HG03342 (cell line): Measurements from ENCODE around the gene ASB2.

Experiments
- ATAC-seq: cut with Tn5 transposase; IDR thresholded peaks from one replicate; pipeline ENCODE4 v1.9.1; 2021; ENCODE audit warnings: mild to moderate bottlenecking, moderate library complexity; ENCODE audit not compliant: unreplicated experiment

The ASB2 gene

DNA sequence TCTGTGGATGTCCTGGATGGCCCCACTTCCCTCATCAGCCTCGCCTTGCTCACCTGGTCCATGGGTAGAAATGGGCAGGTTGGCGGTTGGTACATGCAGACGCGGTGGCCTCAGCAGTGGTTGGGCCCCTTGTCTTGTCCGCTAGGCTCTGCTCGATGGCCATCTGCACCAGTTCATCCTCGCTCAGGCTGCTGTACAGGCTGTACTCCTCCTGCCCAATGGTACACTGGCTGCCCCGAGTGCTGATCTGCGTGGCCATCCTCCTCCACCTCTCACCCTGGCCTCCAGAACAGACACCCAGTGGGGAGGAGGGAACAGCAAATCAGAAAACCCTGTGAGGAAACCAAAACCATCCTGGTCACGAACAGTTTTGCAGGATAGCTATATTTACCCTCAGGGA lies 12.1 kb downstream of the ASB2 start:
- ATAC-seq = no peak

DNA sequence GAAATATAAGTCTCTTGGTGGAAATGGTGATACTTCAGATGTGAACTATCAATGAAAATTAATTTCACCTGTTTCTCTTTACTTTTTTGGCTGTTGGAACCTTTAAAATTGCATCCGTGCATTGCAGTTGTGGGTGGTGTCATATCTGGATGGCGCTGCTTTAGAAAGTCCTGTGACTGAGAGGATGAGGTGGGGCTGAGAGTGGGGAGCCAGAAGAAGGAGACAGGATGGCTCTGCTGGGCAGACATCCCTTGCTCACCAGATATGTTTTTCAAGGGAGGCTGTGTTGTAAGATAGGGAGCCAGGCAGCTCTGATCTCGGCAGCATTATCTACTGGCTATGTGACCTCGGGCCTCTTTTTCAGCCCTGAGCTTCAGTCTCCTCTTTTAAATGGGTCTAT lies 12.7 kb downstream of the ASB2 start:
- no peak for ATAC-seq

DNA sequence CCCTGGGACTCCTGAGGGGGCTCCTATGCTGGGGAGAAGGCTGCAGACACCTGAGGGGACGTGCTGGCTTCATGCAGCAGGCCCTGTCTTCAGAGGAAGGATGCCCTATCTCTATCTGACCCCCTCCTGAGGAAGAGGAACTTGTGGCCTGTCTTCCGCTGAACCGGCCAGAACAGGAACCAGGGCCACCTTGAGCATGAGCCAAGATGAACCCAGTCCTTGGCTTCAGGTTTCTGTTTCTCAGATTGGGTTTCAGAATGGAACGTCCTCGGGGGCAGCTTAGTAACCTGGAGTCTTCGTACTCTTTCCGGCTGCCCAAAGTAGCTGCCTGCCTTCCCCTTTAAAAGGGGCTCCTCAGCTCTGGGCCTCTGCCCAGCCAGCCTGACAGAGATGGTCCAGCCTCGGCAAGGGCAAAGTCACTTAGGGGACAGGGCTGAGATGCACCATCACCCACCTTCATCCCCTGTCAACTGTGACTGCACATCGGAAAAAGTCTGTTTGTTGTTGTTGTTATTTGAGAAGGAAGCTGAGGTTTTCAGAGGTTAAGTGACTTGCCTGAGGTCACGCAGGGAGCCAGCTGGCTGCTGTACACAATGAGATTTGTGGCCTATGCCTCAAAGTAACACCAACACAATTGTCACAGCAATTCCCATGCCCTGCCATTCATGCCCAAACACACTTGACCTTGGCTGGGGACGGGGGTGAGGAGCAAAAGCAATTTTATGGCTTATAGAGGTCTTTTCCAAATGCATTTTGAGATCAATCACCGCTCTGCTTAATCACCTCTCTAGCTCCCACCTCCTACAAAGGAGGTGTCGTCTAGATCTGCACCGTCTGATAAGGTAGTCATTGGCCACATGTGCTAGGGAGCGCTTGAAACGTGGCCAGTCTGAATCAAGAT lies 13.4 kb downstream of the ASB2 start:
- peak; percentile 59 for ATAC-seq

DNA sequence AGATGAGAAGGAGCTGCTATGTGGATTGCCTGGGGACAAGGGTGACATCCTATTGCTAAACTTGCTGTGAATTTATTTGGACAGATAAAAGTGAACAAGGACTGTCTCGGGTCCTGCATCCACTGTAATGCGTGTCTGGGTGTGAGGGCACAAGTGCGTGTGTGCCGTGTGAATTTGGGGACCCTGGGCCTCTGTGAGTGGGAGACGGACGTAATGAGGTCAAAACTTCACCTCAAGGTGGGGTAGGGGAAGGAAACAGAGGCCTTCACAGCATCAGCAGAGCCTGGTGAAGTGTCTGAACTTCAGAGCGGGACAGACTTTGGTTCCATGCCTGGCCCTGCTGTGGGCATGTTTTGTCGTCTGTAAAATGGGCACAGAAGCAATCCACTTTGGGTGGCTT lies 14.8 kb downstream of the ASB2 start:
- ATAC-seq = no peak

DNA sequence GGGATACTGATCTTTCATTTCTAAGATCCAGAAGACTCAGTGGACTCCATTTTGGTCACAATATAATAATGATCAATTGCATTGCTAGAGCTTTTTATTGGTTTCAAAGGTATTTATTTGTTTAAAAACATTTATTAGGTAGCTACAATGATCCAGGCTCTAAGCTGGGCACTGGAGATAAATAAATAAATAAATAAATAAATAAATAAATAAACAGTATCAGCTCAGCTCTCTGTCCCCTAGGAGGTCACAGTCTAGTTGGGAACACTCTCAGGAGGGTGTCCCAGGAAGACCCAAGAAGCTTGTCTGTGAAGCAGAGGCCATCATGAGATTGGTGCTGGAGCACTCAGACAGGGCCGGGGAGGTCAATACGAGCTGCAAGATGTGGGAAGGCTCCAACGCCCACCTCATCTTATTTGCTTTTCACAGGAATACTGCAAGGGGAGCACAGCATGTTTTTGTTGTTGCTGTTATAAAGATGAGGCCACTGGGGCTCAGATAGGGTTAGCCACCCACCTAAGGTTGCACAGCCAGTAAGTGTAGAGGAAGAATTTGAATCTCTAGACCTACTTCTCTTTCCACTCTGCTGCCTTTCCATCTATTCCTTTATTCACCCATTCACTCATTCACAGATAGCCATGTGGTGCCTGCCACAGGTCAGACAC lies 15.5 kb downstream of the ASB2 start:
- no peak for ATAC-seq

DNA sequence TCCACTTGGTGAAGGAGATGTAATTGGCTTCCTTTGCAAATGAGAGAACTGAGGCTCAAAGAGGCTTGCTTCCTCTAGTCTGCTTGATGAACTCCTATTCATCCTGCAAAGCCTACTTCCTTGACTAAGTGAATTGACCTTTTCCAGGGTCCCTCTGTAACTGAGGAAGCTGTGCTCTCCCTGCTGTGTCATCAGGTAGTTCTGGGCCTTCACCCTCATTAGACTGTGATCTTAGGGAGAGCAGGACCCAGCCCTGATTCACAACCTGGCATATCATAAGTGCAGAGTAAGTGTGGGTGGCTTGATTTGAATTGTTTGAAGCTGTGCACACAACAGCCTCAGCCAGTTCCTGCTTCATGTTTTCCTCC lies 16.3 kb downstream of the ASB2 start:
- no peak for ATAC-seq

DNA sequence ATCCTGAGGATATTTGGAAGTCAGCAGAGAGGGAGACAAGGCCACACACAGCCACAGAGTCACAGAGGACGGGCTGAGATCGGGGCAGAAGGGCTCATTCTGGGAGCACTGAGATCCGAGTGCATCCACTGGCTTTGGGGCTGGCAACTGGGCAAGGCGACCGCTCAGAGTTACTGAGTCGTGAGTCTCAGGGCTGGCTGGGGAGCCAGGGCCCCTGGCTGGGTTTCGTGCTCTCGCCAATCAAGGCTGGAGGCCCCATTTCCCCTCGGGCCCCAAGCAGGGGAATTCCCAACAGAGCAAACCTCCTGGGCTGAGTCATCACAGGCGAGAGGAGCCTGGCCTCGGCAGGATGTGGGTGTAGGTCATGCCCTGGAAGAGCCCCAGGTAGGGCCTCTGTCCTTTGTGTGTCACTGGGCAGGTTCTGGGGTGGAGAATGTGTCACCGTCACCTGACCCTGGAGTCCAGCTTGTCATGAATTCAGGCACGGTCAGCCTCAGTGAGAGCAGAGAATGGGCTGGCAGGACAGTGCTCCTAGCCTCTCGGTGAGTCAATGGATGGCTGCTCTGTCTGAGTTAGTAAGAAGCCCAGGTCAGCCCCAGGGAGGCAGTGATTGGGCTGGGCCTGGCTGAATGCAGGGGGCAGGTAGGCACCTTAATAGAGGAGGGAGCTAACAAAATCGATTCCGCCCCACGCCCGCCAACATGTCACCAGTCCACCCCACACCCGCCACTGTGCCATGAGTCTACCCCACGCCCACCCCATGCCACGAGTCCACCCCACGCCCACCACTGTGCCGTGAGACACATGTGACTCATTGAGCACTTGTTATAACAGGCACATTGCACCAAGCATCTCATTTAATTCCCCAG lies 16.9 kb downstream of the ASB2 start:
- ATAC-seq = peak; percentile 62

DNA sequence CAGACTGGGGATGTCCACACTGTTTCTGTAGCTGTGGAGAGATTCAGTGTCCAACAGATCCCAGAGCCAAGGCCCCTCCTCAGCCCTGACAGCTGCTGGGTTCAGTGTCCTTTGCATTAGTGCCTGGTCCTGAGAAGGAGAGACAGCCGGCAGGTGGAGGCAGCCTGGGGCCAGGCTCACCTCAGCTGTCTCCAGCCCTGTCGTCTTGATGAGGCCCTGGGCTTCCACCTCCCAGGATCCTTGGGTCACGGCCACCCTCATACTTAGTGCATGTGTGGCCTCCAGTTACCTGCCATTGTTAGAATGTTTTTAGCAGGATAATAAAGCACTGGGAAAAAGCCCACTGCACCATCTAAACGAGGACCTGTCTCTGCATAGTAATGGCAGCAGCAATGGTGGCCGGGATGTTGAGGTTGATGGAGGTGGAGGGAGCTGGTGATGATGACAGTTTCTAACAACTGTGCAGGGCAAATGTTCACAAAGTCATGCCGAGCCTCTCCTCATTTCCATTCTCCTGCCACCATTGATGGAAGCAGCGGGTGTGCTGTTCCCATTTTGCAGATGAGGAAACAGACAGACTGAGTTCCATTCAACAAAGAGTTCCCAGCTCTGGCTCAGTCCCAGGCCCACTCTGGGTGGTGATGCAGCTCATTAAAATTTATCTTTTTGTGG lies 17.7 kb downstream of the ASB2 start:
- ATAC-seq = no peak

DNA sequence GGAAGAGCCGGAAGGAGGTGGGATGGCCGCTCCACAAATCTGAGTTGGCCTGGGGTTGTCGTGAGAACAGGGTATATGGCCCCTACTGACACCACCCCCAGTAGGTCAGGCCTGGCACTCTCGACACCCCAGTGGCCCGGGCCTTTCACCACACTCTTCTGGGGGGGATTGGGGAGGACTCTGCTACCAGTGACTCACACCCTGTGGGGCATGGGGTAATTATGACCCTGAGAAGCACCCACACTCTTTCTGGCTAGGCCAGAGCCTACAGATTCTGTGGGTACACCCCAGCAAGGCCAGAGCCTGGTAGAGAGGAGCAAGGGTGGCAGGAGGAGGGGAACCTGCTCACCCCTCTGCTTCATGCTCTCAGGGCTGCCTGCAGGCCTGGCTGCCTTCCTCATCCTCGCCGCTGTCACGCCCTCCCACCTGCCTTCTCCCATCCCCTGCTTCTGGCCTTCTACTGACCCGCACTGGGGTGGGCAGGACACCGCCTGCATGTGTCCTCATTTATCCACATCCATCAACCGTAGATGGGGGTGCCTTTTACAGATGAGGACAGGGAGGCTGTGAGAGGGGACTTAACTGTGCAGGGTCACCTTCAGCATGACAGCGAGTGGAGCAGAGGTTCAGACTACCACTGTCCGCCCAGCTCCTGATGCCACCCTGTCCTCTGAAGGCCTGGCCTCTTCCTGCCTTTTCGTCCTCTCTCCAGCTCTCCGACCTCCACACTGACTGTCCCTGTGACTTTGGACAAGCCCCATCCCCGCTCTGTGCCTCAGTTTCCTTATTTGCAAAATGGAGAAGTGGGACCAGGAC lies 18.4 kb downstream of the ASB2 start:
- no peak for ATAC-seq

DNA sequence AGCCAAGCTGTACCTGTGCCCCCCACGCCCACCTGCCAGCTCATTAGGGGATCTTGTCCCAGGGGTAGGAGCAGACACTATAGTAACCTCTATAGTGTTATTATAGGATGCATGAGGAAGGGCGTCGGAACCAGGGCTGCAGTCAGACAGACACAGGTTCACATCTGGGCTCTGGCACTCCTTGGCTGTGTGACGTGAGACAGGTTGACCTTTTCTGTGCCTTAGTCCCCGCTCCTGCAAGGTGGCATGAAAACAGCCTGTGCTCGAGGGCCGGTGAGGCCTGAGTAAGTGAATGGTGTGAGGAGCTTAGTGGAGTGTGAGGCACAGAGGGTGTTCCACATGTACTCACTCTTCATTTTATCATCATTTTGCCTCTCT lies 19.0 kb downstream of the ASB2 start:
- no peak for ATAC-seq

DNA sequence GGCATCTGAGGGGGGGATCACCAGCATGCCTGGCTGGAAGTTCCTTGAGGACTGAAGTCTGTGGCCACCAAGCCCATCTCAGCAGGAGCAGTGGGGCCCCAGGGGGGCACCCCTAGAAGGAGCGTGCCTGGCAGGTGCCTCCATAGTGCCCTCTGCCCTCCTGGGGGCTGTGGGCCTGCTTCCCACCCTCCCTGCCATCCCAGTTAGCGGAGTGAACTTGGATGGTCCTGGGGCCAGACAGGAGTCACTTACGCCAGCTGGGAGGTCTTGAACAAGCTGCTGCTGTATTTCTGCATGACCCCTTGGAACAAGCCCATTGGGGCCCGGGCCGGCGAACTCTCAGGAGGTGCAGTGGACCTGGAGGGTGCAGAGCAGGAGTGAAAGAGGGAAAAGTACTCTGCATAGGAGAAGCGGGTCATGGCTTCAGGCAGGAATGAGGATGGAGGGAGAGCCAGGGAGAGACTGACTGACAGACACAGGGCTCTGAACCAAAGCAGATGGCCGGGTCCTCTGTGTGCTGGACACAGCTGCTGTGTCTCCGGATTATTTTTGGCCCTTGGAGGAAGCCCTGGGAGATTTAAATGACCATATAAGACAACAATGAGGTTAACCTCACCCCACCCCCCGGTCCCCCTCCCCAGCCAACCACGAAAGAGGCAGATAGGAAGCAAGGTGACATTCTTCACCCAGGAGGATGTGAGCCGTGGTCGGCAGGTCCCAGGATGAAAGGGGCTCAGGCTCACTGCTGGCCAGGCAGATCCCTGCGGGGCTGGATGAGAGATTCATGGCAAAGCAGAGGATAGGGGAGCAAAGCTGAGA lies 19.6 kb downstream of the ASB2 start:
- ATAC-seq = no peak

DNA sequence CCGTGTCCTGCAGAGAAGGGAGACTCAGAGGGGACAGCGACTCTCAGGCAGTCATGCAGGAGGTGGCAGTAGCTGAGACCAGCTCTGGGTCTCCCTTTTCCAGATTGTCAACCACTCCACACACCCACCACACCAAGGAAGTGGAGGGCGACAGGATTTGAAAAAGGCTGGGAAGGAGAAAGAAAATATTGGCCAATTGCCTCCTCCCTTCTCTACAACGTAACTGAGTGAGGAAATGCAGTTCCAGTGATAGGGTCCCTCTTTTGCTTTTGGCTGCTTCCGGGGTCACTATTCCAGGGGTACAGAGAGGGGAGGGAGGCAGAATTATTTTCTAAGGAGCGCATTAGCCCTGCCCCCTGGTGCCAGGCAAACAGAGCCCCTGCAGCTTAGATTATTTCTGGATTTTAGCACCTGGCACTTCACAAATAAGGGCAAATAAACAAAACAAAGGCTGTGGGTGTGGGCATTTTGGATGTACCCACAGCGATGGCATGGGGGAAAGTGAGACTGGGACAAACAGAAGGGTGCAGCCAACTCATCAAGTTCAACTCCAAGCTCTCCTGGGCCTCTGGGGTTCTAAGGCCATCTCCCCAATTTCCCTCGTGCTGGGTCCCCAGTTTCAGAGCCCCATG lies 20.4 kb downstream of the ASB2 start:
- no peak for ATAC-seq

DNA sequence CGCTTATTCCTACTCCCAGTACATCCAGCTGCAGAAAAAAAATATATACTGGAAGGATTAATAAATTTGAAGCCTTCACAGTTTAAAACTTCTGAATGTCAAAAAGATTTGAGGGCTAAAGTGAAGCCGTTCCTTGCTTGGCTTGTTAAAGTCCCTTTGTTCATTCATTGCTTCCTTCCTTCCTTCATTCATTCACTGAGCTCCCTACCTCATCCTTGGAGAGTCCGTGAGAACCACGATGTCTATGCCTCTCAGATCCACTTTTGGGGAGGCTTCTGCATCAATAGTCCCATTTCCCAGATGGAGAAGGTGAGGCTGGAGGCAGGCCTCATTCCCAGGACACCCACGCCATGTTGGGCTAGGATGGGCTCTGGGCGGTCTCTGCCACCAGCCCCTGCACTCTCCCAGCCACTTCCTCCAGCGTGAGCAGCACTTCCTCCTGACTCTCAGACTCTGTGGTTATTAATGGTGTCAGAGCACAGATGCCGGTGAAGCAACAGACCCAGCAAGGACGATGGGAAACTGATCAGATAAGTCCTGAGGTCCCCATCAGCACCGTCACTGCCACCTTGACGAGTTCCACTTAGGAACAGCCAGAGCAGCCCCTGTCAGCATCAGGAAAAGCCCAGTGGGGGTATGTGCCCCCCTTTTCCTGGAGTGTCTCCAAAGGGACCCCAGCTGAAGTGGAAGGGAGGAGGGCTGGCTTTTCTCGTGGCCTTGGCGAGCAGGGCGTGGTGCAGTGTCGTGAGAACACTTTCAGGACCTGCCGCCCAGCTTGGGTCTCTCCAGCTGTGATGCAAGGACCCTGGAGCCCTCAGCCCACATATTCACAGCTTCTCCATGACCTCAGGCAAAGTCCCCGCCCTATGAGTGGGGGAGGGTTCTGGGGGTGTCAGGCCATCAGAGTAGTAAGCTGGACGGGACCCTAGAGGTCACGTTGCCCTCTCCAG lies 21.2 kb downstream of the ASB2 start:
- peak; percentile 33 for ATAC-seq

DNA sequence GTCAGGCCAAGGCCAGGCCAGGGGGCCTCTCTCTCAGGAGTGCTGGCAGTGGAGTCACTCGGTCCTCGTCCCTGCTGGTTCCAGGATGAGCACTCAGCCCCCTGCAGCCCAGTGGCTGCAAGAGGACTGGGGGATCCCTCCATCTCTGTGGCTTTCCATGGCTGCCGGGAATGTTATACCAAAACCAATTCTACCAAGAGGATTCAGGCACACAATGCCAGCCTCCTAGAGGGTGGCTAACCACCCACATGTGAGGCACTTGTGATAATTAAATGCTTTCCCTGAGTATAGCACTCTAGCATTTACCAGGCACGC lies 21.9 kb downstream of the ASB2 start:
- no peak for ATAC-seq

DNA sequence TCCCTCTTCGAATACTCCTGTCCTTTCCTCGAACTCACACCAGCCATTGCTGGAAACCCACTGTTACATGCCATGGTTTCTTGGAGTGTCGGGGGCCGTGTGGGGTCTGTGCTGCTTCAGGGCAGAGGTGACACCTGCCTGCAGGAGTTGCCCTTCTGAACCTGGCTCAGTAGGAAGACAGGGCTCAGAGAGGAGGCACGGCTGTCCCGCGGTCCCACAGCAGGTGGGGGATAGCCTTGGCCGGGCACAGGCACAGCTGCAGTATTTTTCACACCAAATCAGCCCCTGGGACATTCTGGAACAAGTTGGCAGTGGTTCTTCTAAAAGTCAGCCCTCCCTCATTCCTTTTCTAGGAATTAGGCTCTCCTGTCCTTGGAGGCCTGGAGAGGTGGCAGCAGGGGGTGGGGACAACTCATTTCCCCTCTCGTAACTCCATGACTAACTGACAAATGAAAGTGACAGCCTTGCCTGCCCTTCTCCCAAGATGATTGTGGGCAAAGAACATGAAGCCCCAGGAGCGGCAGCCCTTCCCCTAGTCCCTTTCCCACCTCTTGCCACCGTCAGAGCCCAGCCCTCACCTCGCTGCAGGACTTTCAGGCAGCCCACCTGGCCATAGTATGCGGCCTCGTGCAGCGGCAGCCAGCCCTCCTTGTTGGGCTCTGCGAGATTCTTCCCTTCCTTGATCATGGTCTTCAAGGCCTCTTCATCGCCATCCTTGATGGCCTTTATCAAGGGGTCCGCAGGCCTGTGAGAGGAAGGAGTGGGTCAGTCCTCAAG lies 22.4 kb downstream of the ASB2 start:
- no peak for ATAC-seq

DNA sequence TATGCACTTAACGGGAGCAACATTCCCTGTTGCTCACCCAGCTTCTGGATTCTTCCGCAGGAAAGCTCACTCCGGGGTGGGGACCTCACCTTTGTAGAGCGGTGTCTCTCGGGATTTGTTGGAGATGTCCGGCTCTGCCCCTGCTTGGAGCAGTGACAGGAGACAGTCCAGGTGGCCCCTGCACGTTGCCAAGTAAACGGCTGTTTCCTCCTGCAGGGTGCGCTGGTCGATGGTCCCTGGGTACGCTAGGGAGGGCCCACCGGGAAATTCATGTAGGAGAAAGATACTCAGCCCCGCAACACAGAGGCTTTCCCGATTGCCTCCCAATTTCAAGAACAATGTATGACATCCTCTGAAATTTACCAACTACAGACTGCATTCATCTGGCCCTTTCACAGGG lies 23.1 kb downstream of the ASB2 start:
- ATAC-seq = no peak

DNA sequence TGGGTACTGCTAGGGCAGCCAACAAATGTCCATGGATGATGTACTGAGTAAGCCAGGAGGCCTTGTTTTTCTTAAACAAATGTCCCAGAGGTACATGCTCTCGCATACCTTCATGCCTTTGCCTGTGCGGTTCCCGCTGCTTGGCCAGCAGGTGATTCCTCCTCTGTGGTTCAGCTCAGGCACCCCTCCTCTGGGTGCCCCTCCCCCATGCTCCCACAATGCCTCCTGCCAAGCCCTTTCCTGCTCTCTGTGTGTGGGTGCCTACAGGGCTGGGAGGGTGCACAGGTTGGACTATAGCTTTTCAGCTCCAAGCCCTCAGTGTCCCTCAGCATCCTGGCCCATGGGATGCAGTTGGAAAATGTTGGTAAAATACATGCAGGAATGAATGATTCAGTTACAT lies 23.5 kb downstream of the ASB2 start:
- no peak for ATAC-seq
